Endothelial cell of umbilical vein (primary cell): Measurements from ENCODE around the gene GRIK3. TPM values are rescaled to one million over a fixed set of nuclear protein-coding genes. Genes with fewer than 3 reads are reported as not detected.

Experiments
- BruUV-seq: library from RNA; stranded (reverse); fragments of 400-500 nt; replicated peaks from 2 replicates; lab custom pipeline; 2021; lab: Mats Ljungman, UMichigan
- CTCF ChIA-PET: fragments of 300-600, 350-600 bp; sonication (Branson Sonifier 250); formaldehyde crosslinking; loops from one replicate; lab custom pipeline; 2021; ENCODE audit warnings: antibody characterized with exemption, inconsistent platforms; lab: Charles Lee
- POLR2A ChIA-PET: fragments of 300-600, 350-600 bp; sonication (Branson Sonifier 250); formaldehyde crosslinking; loops from one replicate; lab custom pipeline; 2021; ENCODE audit warnings: antibody characterized with exemption, inconsistent platforms; lab: Charles Lee
- DNase-seq: peaks from one replicate; pipeline ENCODE4 v3.0.0-alpha.2; 2011; ENCODE audit warnings: low read depth, low spot score
- FAIRE-seq: peaks from 2 replicates; lab custom pipeline; 2011; peaks lifted over from hg19 to GRCh38; lab: Jason Lieb, UNC
- H2AFZ ChIP-seq: 2 replicates; pipeline ENCODE4 v1.6.0; 2012; ENCODE audit warnings: low read depth, low read length, control low read depth, inconsistent platforms
- H3K27ac ChIP-seq: 2 replicates; pipeline ENCODE4 v1.5.1; 2011; ENCODE audit warnings: low read depth, mild to moderate bottlenecking, control low read depth, low read length, moderate library complexity; ENCODE audit not compliant: insufficient read depth
- H3K27me3 ChIP-seq, 2 experiments: 2 replicates each; pipeline versions ENCODE4 v1.6.0 to v1.6.1; 2011; ENCODE audit warnings: low read length in 2 of 2, mixed read lengths in 1 of 2; ENCODE audit not compliant: control insufficient read depth in 2 of 2, insufficient read depth in 2 of 2
- H3K36me3 ChIP-seq, 2 experiments: 2 replicates in 1 of 2; 3 replicates in 1 of 2; pipeline ENCODE4 v1.5.1; 2011; ENCODE audit warnings: low read length in 2 of 2, mild to moderate bottlenecking in 1 of 2, moderate library complexity in 1 of 2; ENCODE audit not compliant: control insufficient read depth in 2 of 2, insufficient read depth in 2 of 2; ENCODE audit errors: extremely low read depth in 1 of 2
- H3K4me1 ChIP-seq: 3 replicates; pipeline ENCODE4 v1.5.1; 2011; ENCODE audit warnings: mild to moderate bottlenecking, low read length; ENCODE audit not compliant: control insufficient read depth, insufficient read depth; ENCODE audit errors: extremely low read depth
- H3K4me2 ChIP-seq: 2 replicates; pipeline ENCODE4 v1.6.1; 2011; ENCODE audit warnings: low read length, control low read depth, mixed read lengths; ENCODE audit not compliant: insufficient read depth
- H3K4me3 ChIP-seq, 3 experiments: fragments of 200-600 bp in 1 of 3; sonication (generic), shearing (Covaris generic) in 1 of 3; replicated peaks in 1 of 3; 2 replicates each; pipeline ENCODE4 v1.5.1; 2011 to 2016; ENCODE audit warnings: control low read depth in 3 of 3, low read length in 3 of 3, mild to moderate bottlenecking in 2 of 3, inconsistent platforms in 1 of 3, low read depth in 1 of 3, moderate library complexity in 1 of 3; ENCODE audit not compliant: insufficient read depth in 1 of 3
- H3K79me2 ChIP-seq: 2 replicates; pipeline ENCODE4 v1.6.0; 2012; ENCODE audit warnings: low read length, inconsistent platforms; ENCODE audit not compliant: control insufficient read depth, insufficient read depth
- H3K9ac ChIP-seq: replicated peaks from 2 replicates; pipeline ENCODE3; 2011; ENCODE audit warnings: low read length, control low read depth; ENCODE audit not compliant: insufficient read depth; ENCODE audit errors: extremely low read depth
- H3K9me1 ChIP-seq: replicated peaks from 3 replicates; pipeline ENCODE4 v1.6.0; 2011; ENCODE audit warnings: mild to moderate bottlenecking, low read length; ENCODE audit not compliant: control insufficient read depth, insufficient read depth; ENCODE audit errors: extremely low read depth
- H3K9me3 ChIP-seq: replicated peaks from 2 replicates; pipeline ENCODE4 v1.5.1; 2012; ENCODE audit warnings: low read length, inconsistent platforms; ENCODE audit not compliant: control insufficient read depth, insufficient read depth
- H4K20me1 ChIP-seq: replicated peaks from 2 replicates; pipeline ENCODE3; 2011; ENCODE audit warnings: mild to moderate bottlenecking, low read length; ENCODE audit not compliant: control insufficient read depth, insufficient read depth; ENCODE audit errors: extremely low read depth
- EZH2 ChIP-seq: IDR thresholded peaks from 2 replicates; pipeline ENCODE4 v1.6.1; 2012; ENCODE audit warnings: borderline replicate concordance, low read depth, mild to moderate bottlenecking, moderate library complexity, low read length, inconsistent platforms; ENCODE audit not compliant: severe bottlenecking
- FOS ChIP-seq: IDR thresholded peaks from 2 replicates; pipeline ENCODE4 v1.6.1; 2011; ENCODE audit warnings: mild to moderate bottlenecking, low read length, moderate library complexity, borderline replicate concordance; ENCODE audit not compliant: insufficient read depth
- GATA2 ChIP-seq: IDR thresholded peaks from 2 replicates; pipeline ENCODE4 v1.7.0; 2011; ENCODE audit warnings: low read depth, mild to moderate bottlenecking, moderate library complexity, mixed read lengths, low read length; ENCODE audit not compliant: insufficient read length, insufficient read depth
- JUN ChIP-seq: IDR thresholded peaks from 2 replicates; pipeline ENCODE4 v1.6.1; 2011; ENCODE audit warnings: borderline replicate concordance, low read depth; ENCODE audit not compliant: insufficient read length, insufficient read depth
- MYC ChIP-seq: IDR thresholded peaks from one replicate; pipeline ENCODE4 v1.6.1; 2011; ENCODE audit warnings: mild to moderate bottlenecking, low read depth, low read length
- POLR2A ChIP-seq: IDR thresholded peaks from 2 replicates; pipeline ENCODE4 v1.6.1; 2012; ENCODE audit warnings: low read depth, mild to moderate bottlenecking, control low read depth, low read length
- POLR2AphosphoS5 ChIP-seq: IDR thresholded peaks from 2 replicates; pipeline ENCODE4 v1.6.1; 2012; ENCODE audit warnings: low read depth, mild to moderate bottlenecking, control low read depth, low read length, moderate library complexity; ENCODE audit not compliant: insufficient read depth
- dilution Hi-C: fragments of 300-500 bp; cut with MboI; formaldehyde crosslinking; loops from one replicate; pipeline ENCODE4 v1.15.0; 2019; ENCODE audit warnings: low sequenced_read_pairs; ENCODE audit not compliant: extremely low pct_ligation_motif_present
- intact Hi-C: fragments of 100-400 bp; cut with micrococcal nuclease; formaldehyde crosslinking; loops from one replicate; pipeline ENCODE4 v1.10.0; 2022
- polyA plus RNA-seq, 4 experiments: library from polyadenylated mRNA; depleted of rRNA in 3 of 4; stranded (reverse) in 3 of 4; unstranded in 1 of 4; fragments of >200 nt; gene quantifications; 2 replicates each; pipeline versions ENCODE4 v1.2.1 to v1.2.3, GENCODE V29; 2011 to 2012; ENCODE audit warnings: missing spikeins in 1 of 4
- total RNA-seq: library from RNA; stranded (reverse); gene quantifications from 2 replicates; pipeline ENCODE4 v1.2.3, GENCODE V29; 2021
- TF ChIP-seq, protein P1 (sequence below), 2 donors: IDR thresholded peaks; 1 replicate in 1 of 2; 2 replicates in 1 of 2; pipeline ENCODE4 v1.5.1; 2011; ENCODE audit warnings: low read length in 2 of 2, mild to moderate bottlenecking in 2 of 2, moderate library complexity in 2 of 2, control low read depth in 1 of 2, inconsistent platforms in 1 of 2, low read depth in 1 of 2; ENCODE audit not compliant: insufficient read depth in 1 of 2; ENCODE audit errors: extremely low read depth in 1 of 2
- TF ChIP-seq, protein P2 (sequence below): IDR thresholded peaks from 2 replicates; pipeline ENCODE4 v1.6.1; 2011; ENCODE audit not compliant: insufficient read depth, insufficient read length

The GRIK3 gene
- total and polyA plus RNA-seq, 2 donors (not counting 3 experiments of a cell fraction or from before 2014, with no cell fraction given) = not detected

DNA sequence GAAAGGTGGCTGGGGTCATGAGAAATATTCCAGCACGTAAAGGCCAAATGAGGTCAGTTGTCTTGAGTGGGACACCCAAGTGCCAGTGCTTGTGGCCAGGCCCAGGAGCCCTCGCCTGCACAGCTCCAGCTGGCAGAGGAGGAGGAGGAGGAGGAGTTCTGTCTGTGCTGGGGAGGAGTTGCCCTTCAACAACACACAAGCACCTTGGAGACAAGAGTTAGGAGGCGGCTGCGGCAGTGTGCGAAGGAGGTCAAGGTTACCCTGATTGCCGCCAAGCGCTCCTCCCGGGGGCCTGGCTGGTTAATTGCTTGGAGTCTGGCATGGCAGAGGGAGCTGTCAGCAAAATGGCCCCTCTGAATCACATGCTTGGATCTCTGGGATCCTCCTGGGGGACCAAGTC, 45.1 kb downstream of the GRIK3 start:
- no peak for FAIRE-seq
- dilution Hi-C loops = no loop called here

More for the DNA sequence above, 45.1 kb downstream of the GRIK3 start:
- no peak overlapping the region for H3K27ac ChIP-seq
- no peaks in the 10 kb centered on the region for H3K9me1 ChIP-seq
- no peak for DNase-seq
- CTCF ChIA-PET = no interaction called here
- intact Hi-C loops = no loop called here
- no peaks in the 10 kb centered on the region for H3K9me3 ChIP-seq
- no peak for TF ChIP-seq EZH2
- TF ChIP-seq MYC = no peak
- TF ChIP-seq POLR2A = no peak
- TF ChIP-seq GATA2 = no peak
- no peak for TF ChIP-seq JUN
- no peak for TF ChIP-seq POLR2AphosphoS5
- TF ChIP-seq FOS = no peak
- TF ChIP-seq, protein P1, sequence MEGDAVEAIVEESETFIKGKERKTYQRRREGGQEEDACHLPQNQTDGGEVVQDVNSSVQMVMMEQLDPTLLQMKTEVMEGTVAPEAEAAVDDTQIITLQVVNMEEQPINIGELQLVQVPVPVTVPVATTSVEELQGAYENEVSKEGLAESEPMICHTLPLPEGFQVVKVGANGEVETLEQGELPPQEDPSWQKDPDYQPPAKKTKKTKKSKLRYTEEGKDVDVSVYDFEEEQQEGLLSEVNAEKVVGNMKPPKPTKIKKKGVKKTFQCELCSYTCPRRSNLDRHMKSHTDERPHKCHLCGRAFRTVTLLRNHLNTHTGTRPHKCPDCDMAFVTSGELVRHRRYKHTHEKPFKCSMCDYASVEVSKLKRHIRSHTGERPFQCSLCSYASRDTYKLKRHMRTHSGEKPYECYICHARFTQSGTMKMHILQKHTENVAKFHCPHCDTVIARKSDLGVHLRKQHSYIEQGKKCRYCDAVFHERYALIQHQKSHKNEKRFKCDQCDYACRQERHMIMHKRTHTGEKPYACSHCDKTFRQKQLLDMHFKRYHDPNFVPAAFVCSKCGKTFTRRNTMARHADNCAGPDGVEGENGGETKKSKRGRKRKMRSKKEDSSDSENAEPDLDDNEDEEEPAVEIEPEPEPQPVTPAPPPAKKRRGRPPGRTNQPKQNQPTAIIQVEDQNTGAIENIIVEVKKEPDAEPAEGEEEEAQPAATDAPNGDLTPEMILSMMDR (IDR thresholded peaks at IDR 0.05; ENCODE audit: extremely low read depth in 1 of 2, insufficient read depth in 1 of 2, low read depth in 1 of 2, low read length in 2 of 2) = no peak
- TF ChIP-seq, protein P2, sequence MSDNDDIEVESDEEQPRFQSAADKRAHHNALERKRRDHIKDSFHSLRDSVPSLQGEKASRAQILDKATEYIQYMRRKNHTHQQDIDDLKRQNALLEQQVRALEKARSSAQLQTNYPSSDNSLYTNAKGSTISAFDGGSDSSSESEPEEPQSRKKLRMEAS = no peak
- BruUV-seq = no TSS peak
- no peaks in the 10 kb centered on the region for H3K36me3 ChIP-seq
- H3K4me2 ChIP-seq = no peak overlapping the region
- POLR2A ChIA-PET = no interaction called here
- H4K20me1 ChIP-seq = no peaks in the 10 kb centered on the region
- no peaks in the 10 kb centered on the region for H3K27me3 ChIP-seq
- no peak overlapping the region for H3K4me3 ChIP-seq
- H3K79me2 ChIP-seq = no peaks in the 10 kb centered on the region
- no peak overlapping the region for H3K9ac ChIP-seq
- H3K4me1 ChIP-seq = no peaks in the 10 kb centered on the region
- H2AFZ ChIP-seq = no peak overlapping the region
